HCT116 (cell line): ENCODE measurements around the gene UNC45A. TPM values are rescaled to one million over a fixed set of nuclear protein-coding genes. Genes with fewer than 3 reads are reported as not detected.

Experiments
- ATAC-seq: fragments of 200-7000 bp; cut with Tn5 transposase; 2 replicates; pipeline ENCODE4 v1.9.1; 2020; ENCODE audit warnings: mild to moderate bottlenecking, moderate library complexity
- BruUV-seq: library from RNA; stranded (reverse); fragments of 400-500 nt; replicated peaks from 2 replicates; lab custom pipeline; 2021; lab: Mats Ljungman, UMichigan
- CTCF ChIA-PET: fragments of 300-600 bp; sonication (Branson Sonifier 250); formaldehyde crosslinking; loops from one replicate; lab custom pipeline; 2021; ENCODE audit warnings: antibody characterized with exemption; lab: Charles Lee
- POLR2A ChIA-PET: fragments of 300-600, 350-600 bp; sonication (Branson Sonifier 250); formaldehyde crosslinking; loops from one replicate; lab custom pipeline; 2021; ENCODE audit warnings: antibody characterized with exemption; lab: Charles Lee
- RAD21 ChIA-PET, 2 experiments: fragments of 300-600 bp; sonication (Branson Sonifier 250); formaldehyde crosslinking; loops; one replicate each; lab custom pipeline; 2023; ENCODE audit warnings: low total read pairs in 2 of 2; ENCODE audit not compliant: uncharacterized antibody in 2 of 2, unreplicated experiment in 2 of 2, low non-redundant PET in 1 of 2; lab: Charles Lee
- DNase-seq: peaks from one replicate; pipeline ENCODE4 v3.0.0-alpha.2; 2010; ENCODE audit warnings: low read depth, low spot score
- H2AFZ ChIP-seq: fragments of 200-600 bp; shearing (Covaris generic), sonication (generic); 2 replicates; pipeline ENCODE4 v1.6.1; 2017; ENCODE audit warnings: low read depth, mixed run types, mixed read lengths, antibody characterized with exemption, low read length; ENCODE audit not compliant: poor library complexity, severe bottlenecking
- H3K27ac ChIP-seq: 2 replicates; pipeline ENCODE4 v1.5.1; 2012; ENCODE audit warnings: low read depth, low read length
- H3K27me3 ChIP-seq: fragments of 200-600 bp; sonication (generic); 2 replicates; pipeline ENCODE4 v1.6.1; 2016; ENCODE audit warnings: mixed run types, low read length, mixed read lengths; ENCODE audit not compliant: insufficient read depth
- H3K36me3 ChIP-seq, 2 experiments: fragments of 200-500 bp in 1 of 2; fragments of 200-600 bp in 1 of 2; sonication (Bioruptor generic) in 1 of 2; sonication (generic) in 1 of 2; 2 replicates each; pipeline versions ENCODE4 v1.5.1 to v1.6.1; 2014 to 2016; ENCODE audit warnings: low read length in 2 of 2, inconsistent platforms in 1 of 2, mixed read lengths in 1 of 2, mixed run types in 1 of 2; ENCODE audit not compliant: insufficient read depth in 2 of 2, control insufficient read depth in 1 of 2
- H3K4me1 ChIP-seq, 2 experiments: fragments of 200-600 bp in 1 of 2; sonication (generic) in 1 of 2; 2 replicates each; pipeline versions ENCODE4 v1.5.1 to v1.6.1; 2012 to 2017; ENCODE audit warnings: low read length in 2 of 2, inconsistent platforms in 1 of 2, mild to moderate bottlenecking in 1 of 2, mixed read lengths in 1 of 2, mixed run types in 1 of 2, moderate library complexity in 1 of 2; ENCODE audit not compliant: insufficient read depth in 2 of 2, control insufficient read depth in 1 of 2
- H3K4me2 ChIP-seq: fragments of 200-600 bp; sonication (generic); 2 replicates; pipeline ENCODE4 v1.6.1; 2017; ENCODE audit warnings: mixed run types, low read length, mixed read lengths
- H3K4me3 ChIP-seq, 2 experiments: fragments of 200-600 bp in 1 of 2; sonication (generic) in 1 of 2; replicated peaks in 1 of 2; 2 replicates each; pipeline ENCODE4 v1.5.1; 2011 to 2016; ENCODE audit warnings: low read length in 2 of 2, control low read depth in 1 of 2, low read depth in 1 of 2, mild to moderate bottlenecking in 1 of 2, mixed read lengths in 1 of 2, mixed run types in 1 of 2
- H3K79me2 ChIP-seq: fragments of 200-600 bp; sonication (generic); 2 replicates; pipeline ENCODE4 v1.6.1; 2017; ENCODE audit warnings: mild to moderate bottlenecking, mixed run types, low read length, moderate library complexity, mixed read lengths; ENCODE audit not compliant: insufficient read depth
- H3K9ac ChIP-seq: fragments of 200-600 bp; sonication (generic); 2 replicates; pipeline ENCODE4 v1.6.1; 2016; ENCODE audit warnings: low read length, mixed read lengths
- H3K9me2 ChIP-seq: fragments of 200-600 bp; sonication (generic), shearing (Covaris generic); 2 replicates; pipeline ENCODE4 v1.6.1; 2017; ENCODE audit warnings: mixed run types, mild to moderate bottlenecking, moderate library complexity; ENCODE audit not compliant: insufficient read depth
- H3K9me3 ChIP-seq, 2 experiments: fragments of 200-500 bp in 1 of 2; fragments of 200-600 bp in 1 of 2; sonication (Bioruptor generic) in 1 of 2; sonication (generic) in 1 of 2; 2 replicates each; pipeline ENCODE4 v1.6.1; 2014 to 2017; ENCODE audit warnings: low read length in 2 of 2, mixed read lengths in 2 of 2, inconsistent platforms in 1 of 2, low read depth in 1 of 2, mild to moderate bottlenecking in 1 of 2, mixed run types in 1 of 2, moderate library complexity in 1 of 2; ENCODE audit not compliant: control insufficient read depth in 1 of 2, insufficient read depth in 1 of 2
- H4K20me1 ChIP-seq: fragments of 200-600 bp; sonication (generic), shearing (Covaris generic); 2 replicates; pipeline ENCODE4 v1.6.1; 2017; ENCODE audit warnings: mixed run types, mild to moderate bottlenecking, moderate library complexity; ENCODE audit not compliant: insufficient read depth
- CBX3 ChIP-seq: IDR thresholded peaks from 2 replicates; pipeline ENCODE4 v1.6.1; 2012; ENCODE audit warnings: low read depth
- CEBPB ChIP-seq: IDR thresholded peaks from 2 replicates; pipeline ENCODE4 v1.6.1; 2012; ENCODE audit warnings: low read depth
- CTCF ChIP-seq, 3 experiments: fragments of 200-600 bp in 1 of 3; sonication (generic) in 1 of 3; IDR thresholded peaks in 2 of 3; conservative IDR thresholded peaks in 1 of 3; 2 replicates each; pipeline ENCODE4 v1.5.1; 2012 to 2017; ENCODE audit warnings: low read depth in 2 of 3, low read length in 2 of 3, antibody characterized with exemption in 1 of 3, borderline replicate concordance in 1 of 3, control low read depth in 1 of 3, mild to moderate bottlenecking in 1 of 3, mixed read lengths in 1 of 3, mixed run types in 1 of 3, moderate library complexity in 1 of 3; ENCODE audit not compliant: insufficient read depth in 1 of 3
- ELF1 ChIP-seq: IDR thresholded peaks from 2 replicates; pipeline ENCODE4 v1.6.1; 2012; ENCODE audit warnings: low read depth, borderline replicate concordance
- EZH2 ChIP-seq: fragments of 200-600 bp; sonication (generic); IDR thresholded peaks from 2 replicates; pipeline ENCODE4 v1.6.1; 2017; ENCODE audit warnings: antibody characterized with exemption, mixed run types
- FOSL1 ChIP-seq: IDR thresholded peaks from 2 replicates; pipeline ENCODE4 v1.6.1; 2012; ENCODE audit warnings: low read depth
- JUND ChIP-seq: IDR thresholded peaks from 2 replicates; pipeline ENCODE4 v1.6.1; 2012
- POLR2AphosphoS5 ChIP-seq: IDR thresholded peaks from 2 replicates; pipeline ENCODE4 v1.6.1; 2011; ENCODE audit warnings: mild to moderate bottlenecking, low read depth, low read length, moderate library complexity
- RAD21 ChIP-seq: IDR thresholded peaks from 2 replicates; pipeline ENCODE4 v1.6.1; 2012; ENCODE audit warnings: low read depth, mild to moderate bottlenecking
- SIN3A ChIP-seq: IDR thresholded peaks from 2 replicates; pipeline ENCODE4 v1.6.1; 2012; ENCODE audit warnings: low read depth
- SP1 ChIP-seq: IDR thresholded peaks from 2 replicates; pipeline ENCODE4 v1.6.1; 2012; ENCODE audit warnings: low read depth
- SRF ChIP-seq: IDR thresholded peaks from 2 replicates; pipeline ENCODE4 v1.6.1; 2012; ENCODE audit warnings: low read depth
- YY1 ChIP-seq: IDR thresholded peaks from 2 replicates; pipeline ENCODE4 v1.6.1; 2011; ENCODE audit warnings: low read length, low read depth, moderate library complexity, mild to moderate bottlenecking; ENCODE audit not compliant: insufficient replicate concordance; ENCODE audit errors: extremely low read depth
- ZBTB33 ChIP-seq: IDR thresholded peaks from 2 replicates; pipeline ENCODE4 v1.6.1; 2011; ENCODE audit warnings: mild to moderate bottlenecking, low read length, moderate library complexity; ENCODE audit not compliant: insufficient replicate concordance; ENCODE audit errors: extremely low read depth
- ZFX ChIP-seq: fragments of 450-650 bp; IDR thresholded peaks from 2 replicates; pipeline ENCODE4 v1.6.1; 2017
- ZNF274 ChIP-seq: fragments of 200-500 bp; sonication (Bioruptor generic); IDR thresholded peaks from 2 replicates; pipeline ENCODE4 v1.6.1; 2014; ENCODE audit warnings: mild to moderate bottlenecking, low read depth, low read length, inconsistent platforms
- intact Hi-C: fragments of 100-400 bp; cut with micrococcal nuclease; formaldehyde crosslinking; loops from 2 replicates; pipeline ENCODE4 v1.10.0; 2022
- total RNA-seq: library from RNA; stranded (reverse); gene quantifications from one replicate; pipeline ENCODE4 v1.2.1, GENCODE V29; 2021; ENCODE audit not compliant: unreplicated experiment
- TF ChIP-seq, protein P1 (sequence below): IDR thresholded peaks from 2 replicates; pipeline ENCODE4 v1.6.1; 2012
- TF ChIP-seq, protein P2 (sequence below): IDR thresholded peaks from 2 replicates; pipeline ENCODE4 v1.6.1; 2012; ENCODE audit warnings: low read depth

Gene UNC45A
- total RNA-seq, 1 experiment from 2014 or later, result 95.4 TPM

DNA sequence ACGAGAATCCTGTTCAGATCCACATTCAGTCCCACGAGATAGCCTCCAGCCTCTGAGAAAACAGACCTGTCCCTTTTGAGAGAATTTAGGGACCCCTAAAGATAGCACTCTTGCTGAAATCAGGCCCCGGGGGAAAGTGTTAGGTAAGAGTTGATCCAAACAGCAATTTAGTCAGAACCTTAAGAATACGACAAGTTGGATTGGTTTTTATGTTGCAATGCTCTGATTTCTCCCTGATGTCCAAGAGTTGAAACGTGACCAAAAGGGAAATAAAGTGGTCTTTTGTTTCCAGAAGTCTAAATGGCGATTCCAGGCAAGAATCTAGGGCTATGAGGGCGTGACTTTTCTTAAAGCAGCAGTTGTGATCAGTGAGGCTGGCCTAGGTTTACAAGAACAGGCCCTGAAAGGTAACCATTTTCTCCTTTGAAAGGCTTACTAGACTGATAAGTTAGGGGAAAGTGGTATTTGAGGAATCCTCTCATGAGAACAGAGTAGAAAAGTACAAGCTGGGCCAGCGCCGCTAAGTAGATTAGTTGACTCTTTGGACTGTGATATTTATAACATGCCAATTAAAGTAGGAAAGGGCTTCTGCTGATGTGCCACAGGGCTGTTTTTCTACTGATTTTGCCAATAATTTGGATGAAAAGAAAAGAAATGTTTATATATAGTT is 27.1 kb upstream of the UNC45A start:
- CTCF ChIA-PET, result interaction anchor here (1.3 kb wide), 1 partner anchor 15 kb away, joined by 3 read pairs; no protein-coding TSS in a partner anchor

More for the DNA sequence above, 27.1 kb upstream of the UNC45A start:
- POLR2A ChIA-PET, result no interaction called here
- intact Hi-C loops, result no loop called here
- H3K27ac ChIP-seq, result no peak overlapping the region
- no TSS peak for BruUV-seq
- H3K4me2 ChIP-seq, result no peak overlapping the region
- H3K9me2 ChIP-seq, result no peaks in the 10 kb centered on the region
- no peaks in the 10 kb centered on the region for H4K20me1 ChIP-seq
- DNase-seq (no peak), ATAC-seq (no peak)
- H3K9ac ChIP-seq, result no peak overlapping the region
- H3K9me3 ChIP-seq, result no peaks in the 10 kb centered on the region
- TF ChIP-seq SIN3A, result no peak
- TF ChIP-seq CEBPB, result no peak
- no peak for TF ChIP-seq RAD21
- TF ChIP-seq CTCF (IDR thresholded peaks at IDR 0.05 in 2 of 3, conservative IDR thresholded peaks at IDR 0.05 in 1 of 3; ENCODE audit: borderline replicate concordance in 1 of 3, insufficient read depth in 1 of 3, low read depth in 2 of 3, low read length in 2 of 3), result no peak
- no peak for TF ChIP-seq EZH2
- no peak for TF ChIP-seq ZBTB33
- TF ChIP-seq ZFX, result no peak
- TF ChIP-seq JUND, result no peak
- TF ChIP-seq, protein P1, sequence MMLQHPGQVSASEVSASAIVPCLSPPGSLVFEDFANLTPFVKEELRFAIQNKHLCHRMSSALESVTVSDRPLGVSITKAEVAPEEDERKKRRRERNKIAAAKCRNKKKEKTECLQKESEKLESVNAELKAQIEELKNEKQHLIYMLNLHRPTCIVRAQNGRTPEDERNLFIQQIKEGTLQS, result no peak
- no peak for TF ChIP-seq ZNF274
- no peak for TF ChIP-seq YY1
- no peak for TF ChIP-seq ELF1
- TF ChIP-seq CBX3, result no peak
- TF ChIP-seq POLR2AphosphoS5, result no peak
- TF ChIP-seq SP1, result no peak
- TF ChIP-seq SRF, result no peak
- no peak for TF ChIP-seq FOSL1
- TF ChIP-seq, protein P2, sequence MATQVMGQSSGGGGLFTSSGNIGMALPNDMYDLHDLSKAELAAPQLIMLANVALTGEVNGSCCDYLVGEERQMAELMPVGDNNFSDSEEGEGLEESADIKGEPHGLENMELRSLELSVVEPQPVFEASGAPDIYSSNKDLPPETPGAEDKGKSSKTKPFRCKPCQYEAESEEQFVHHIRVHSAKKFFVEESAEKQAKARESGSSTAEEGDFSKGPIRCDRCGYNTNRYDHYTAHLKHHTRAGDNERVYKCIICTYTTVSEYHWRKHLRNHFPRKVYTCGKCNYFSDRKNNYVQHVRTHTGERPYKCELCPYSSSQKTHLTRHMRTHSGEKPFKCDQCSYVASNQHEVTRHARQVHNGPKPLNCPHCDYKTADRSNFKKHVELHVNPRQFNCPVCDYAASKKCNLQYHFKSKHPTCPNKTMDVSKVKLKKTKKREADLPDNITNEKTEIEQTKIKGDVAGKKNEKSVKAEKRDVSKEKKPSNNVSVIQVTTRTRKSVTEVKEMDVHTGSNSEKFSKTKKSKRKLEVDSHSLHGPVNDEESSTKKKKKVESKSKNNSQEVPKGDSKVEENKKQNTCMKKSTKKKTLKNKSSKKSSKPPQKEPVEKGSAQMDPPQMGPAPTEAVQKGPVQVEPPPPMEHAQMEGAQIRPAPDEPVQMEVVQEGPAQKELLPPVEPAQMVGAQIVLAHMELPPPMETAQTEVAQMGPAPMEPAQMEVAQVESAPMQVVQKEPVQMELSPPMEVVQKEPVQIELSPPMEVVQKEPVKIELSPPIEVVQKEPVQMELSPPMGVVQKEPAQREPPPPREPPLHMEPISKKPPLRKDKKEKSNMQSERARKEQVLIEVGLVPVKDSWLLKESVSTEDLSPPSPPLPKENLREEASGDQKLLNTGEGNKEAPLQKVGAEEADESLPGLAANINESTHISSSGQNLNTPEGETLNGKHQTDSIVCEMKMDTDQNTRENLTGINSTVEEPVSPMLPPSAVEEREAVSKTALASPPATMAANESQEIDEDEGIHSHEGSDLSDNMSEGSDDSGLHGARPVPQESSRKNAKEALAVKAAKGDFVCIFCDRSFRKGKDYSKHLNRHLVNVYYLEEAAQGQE, result no peak
- H3K4me3 ChIP-seq, result no peak overlapping the region
- H3K36me3 ChIP-seq, result peaks cover 10 to 12% of the 10 kb centered on the region in 2 experiments; a peak in 3 of 4 replicates
- RAD21 ChIA-PET, result no interaction called here
- H2AFZ ChIP-seq, result no peak overlapping the region
- H3K79me2 ChIP-seq, result no peaks in the 10 kb centered on the region
- peaks cover 2 to 10% of the 10 kb centered on the region in 2 experiments; a peak in 3 of 4 replicates for H3K4me1 ChIP-seq
- H3K27me3 ChIP-seq, result no peaks in the 10 kb centered on the region
